Subcutaneous abdominal adipose tissue (tissue), 5 donors: ENCODE data around the gene RHO.

ENCODE experiments used
- H3K27ac ChIP-seq: one replicate; pipeline ENCODE4 v1.7.0; 2013; ENCODE audit warnings: low read depth, mild to moderate bottlenecking, inconsistent platforms, low read length, moderate library complexity
- H3K27me3 ChIP-seq, 5 donors: one replicate each; pipeline ENCODE4 v1.7.0; 2013; ENCODE audit warnings: low read length in 5 of 5, inconsistent platforms in 1 of 5; ENCODE audit not compliant: control insufficient read depth in 5 of 5, insufficient read depth in 4 of 5
- H3K36me3 ChIP-seq, 5 donors: one replicate each; pipeline ENCODE4 v1.7.0; 2013; ENCODE audit warnings: low read length in 5 of 5; ENCODE audit not compliant: control insufficient read depth in 5 of 5, insufficient read depth in 5 of 5
- H3K4me1 ChIP-seq, 5 donors: one replicate each; pipeline ENCODE4 v1.7.0; 2013; ENCODE audit warnings: low read length in 5 of 5, mild to moderate bottlenecking in 3 of 5, moderate library complexity in 1 of 5; ENCODE audit not compliant: control insufficient read depth in 5 of 5, insufficient read depth in 5 of 5
- H3K4me3 ChIP-seq, 5 donors: one replicate each; pipeline ENCODE4 v1.7.0; 2013; ENCODE audit warnings: low read length in 5 of 5, low read depth in 1 of 5
- H3K9ac ChIP-seq, 5 donors: one replicate each; pipeline ENCODE4 v1.7.0; 2013; ENCODE audit warnings: low read length in 5 of 5, mild to moderate bottlenecking in 4 of 5, moderate library complexity in 3 of 5
- H3K9me3 ChIP-seq, 5 donors: one replicate each; pipeline ENCODE4 v1.7.0; 2013; ENCODE audit warnings: low read length in 5 of 5; ENCODE audit not compliant: control insufficient read depth in 5 of 5
- donor health status: healthy.
- donor health status: healthy.
- donor health status: healthy.
- donor health status: healthy.
- donor health status: healthy.

Gene RHO

GRCh38 chr3:129518038-129518561 is 10.3 kb upstream of the RHO start:
- H3K9me3 ChIP-seq: no peaks in the 10 kb centered on the region
- H3K9ac ChIP-seq: no peak overlapping the region
- no peaks in the 10 kb centered on the region for H3K27me3 ChIP-seq
- peaks cover 0 to 20% (median 9%) of the 10 kb centered on the region in 5 donors for H3K4me1 ChIP-seq
- no peak overlapping the region for H3K27ac ChIP-seq
- H3K4me3 ChIP-seq: no peak overlapping the region
- H3K36me3 ChIP-seq: peaks cover 0 to 65% (median 49%) of the 10 kb centered on the region in 5 donors

GRCh38 chr3:129518581-129518980 is 9.9 kb upstream of the RHO start:
- Histone ChIP-seq H3K9ac (no peak overlapping the region), H3K4me3 (no peak overlapping the region), H3K9me3 (no peaks in the 10 kb centered on the region), H3K27ac (no peak overlapping the region), H3K4me1 (peaks cover 0 to 20% (median 11%) of the 10 kb centered on the region in 5 donors), H3K36me3 (peaks cover 0 to 61% (median 45%) of the 10 kb centered on the region in 5 donors), H3K27me3 (no peaks in the 10 kb centered on the region)

GRCh38 chr3:129519449-129519848 is 9.0 kb upstream of the RHO start:
- peaks cover 0 to 16% (median 9%) of the 10 kb centered on the region in 5 donors for H3K4me1 ChIP-seq
- peaks cover 0 to 52% (median 36%) of the 10 kb centered on the region in 5 donors for H3K36me3 ChIP-seq
- no peak overlapping the region for H3K4me3 ChIP-seq
- H3K27ac ChIP-seq: no peak overlapping the region
- no peaks in the 10 kb centered on the region for H3K27me3 ChIP-seq
- H3K9me3 ChIP-seq: no peaks in the 10 kb centered on the region
- no peak overlapping the region for H3K9ac ChIP-seq

DNA sequence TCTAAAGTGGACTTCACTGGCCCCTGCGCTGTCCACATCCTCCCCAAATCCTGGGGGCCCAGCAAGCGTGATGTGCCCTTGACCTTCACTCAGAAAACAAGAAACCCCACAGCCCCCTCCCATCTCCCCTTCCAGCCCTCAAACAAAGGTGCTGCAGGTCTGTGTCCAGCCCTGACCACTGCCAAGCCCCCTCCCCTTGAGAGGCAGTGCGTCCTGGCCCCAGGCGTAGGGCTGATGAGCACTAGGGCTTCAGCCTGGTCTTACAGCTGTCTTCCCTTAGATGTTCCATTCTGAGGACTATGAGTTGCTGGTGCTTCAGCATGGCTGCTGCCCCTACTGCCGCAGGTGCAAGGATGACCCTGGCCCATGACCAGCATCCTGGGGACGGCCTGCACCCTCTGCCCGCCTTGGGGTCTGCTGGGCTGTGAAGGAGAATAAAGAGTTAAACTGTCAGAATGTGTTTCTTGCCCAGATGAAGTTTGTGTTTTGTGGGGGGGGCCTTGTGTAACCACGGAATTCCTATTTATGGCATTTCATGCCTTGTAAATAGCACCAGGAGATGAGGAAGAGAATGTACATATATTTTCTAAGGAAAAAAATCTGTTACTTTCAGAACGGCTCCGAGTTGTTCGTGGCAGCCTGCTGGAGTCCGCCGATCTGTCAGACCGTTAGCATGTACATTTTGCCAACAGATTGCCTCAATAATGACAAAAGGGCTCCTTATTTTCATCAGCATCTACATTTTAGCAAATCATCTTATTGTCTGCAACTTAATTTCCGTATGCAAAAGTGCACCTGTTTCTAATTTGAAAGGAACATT is 8.3 kb upstream of the RHO start:
- Histone ChIP-seq H3K27me3 (no peaks in the 10 kb centered on the region), H3K27ac (no peak overlapping the region), H3K9ac (no peak overlapping the region), H3K4me3 (no peak overlapping the region), H3K4me1 (peaks cover 0 to 9% (median 2%) of the 10 kb centered on the region in 5 donors), H3K36me3 (peaks cover 0 to 45% (median 35%) of the 10 kb centered on the region in 5 donors), H3K9me3 (no peaks in the 10 kb centered on the region)

DNA sequence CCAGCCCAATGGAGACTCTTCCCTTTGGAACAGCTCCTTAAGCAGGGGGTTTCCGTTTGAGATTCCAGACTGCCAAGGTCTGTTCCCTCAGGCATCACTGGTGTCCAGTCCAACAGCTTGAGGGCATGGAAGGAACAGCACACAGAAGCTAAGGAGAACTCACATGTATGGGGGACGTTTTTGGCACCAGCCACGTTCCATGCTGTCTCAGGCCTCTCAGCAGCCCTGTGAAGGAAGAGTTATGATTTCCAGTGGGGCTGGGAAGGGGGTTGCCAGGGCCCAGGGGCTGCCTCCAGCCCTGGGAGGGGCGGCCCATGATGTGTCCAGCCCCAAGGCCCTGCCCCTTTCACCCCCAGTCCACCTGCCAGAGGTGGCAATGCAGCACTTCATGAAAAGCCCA is 7.5 kb upstream of the RHO start:
- Histone ChIP-seq H3K4me3 (no peak overlapping the region), H3K27me3 (no peaks in the 10 kb centered on the region), H3K9me3 (no peaks in the 10 kb centered on the region), H3K9ac (no peak overlapping the region), H3K4me1 (peaks cover 0 to 8% (median 2%) of the 10 kb centered on the region in 5 donors), H3K27ac (no peak overlapping the region), H3K36me3 (peaks cover 0 to 40% (median 32%) of the 10 kb centered on the region in 5 donors)

GRCh38 chr3:129521611-129522010 is 6.8 kb upstream of the RHO start:
- Histone ChIP-seq H3K4me3 (no peak overlapping the region), H3K9me3 (no peaks in the 10 kb centered on the region), H3K27me3 (no peaks in the 10 kb centered on the region), H3K27ac (no peak overlapping the region), H3K9ac (no peak overlapping the region), H3K4me1 (peaks cover 0 to 8% (median 4%) of the 10 kb centered on the region in 5 donors), H3K36me3 (peaks cover 0 to 33% (median 26%) of the 10 kb centered on the region in 5 donors)

- Histone ChIP-seq H3K4me3 (no peak overlapping the region), H3K27me3 (no peaks in the 10 kb centered on the region), H3K27ac (no peak overlapping the region), H3K4me1 (peaks cover 0 to 9% (median 4%) of the 10 kb centered on the region in 5 donors), H3K36me3 (peaks cover 0 to 20% (median 12%) of the 10 kb centered on the region in 5 donors), H3K9ac (no peak overlapping the region), H3K9me3 (no peaks in the 10 kb centered on the region)
Measured at GRCh38 chr3:129522953-129523352, 5.5 kb upstream of the RHO start.

- H3K4me3 ChIP-seq: no peak overlapping the region
- no peak overlapping the region for H3K9ac ChIP-seq
Measured at GRCh38 chr3:129524081-129524480, 4.4 kb upstream of the RHO start.

GRCh38 chr3:129525341-129525968 is 3.0 kb upstream of the RHO start:
- Histone ChIP-seq H3K9me3 (no peaks in the 10 kb centered on the region), H3K27me3 (no peaks in the 10 kb centered on the region), H3K27ac (no peak overlapping the region), H3K36me3 (no peaks in the 10 kb centered on the region), H3K4me1 (peaks cover 5 to 23% (median 12%) of the 10 kb centered on the region in 5 donors), H3K4me3 (no peak overlapping the region), H3K9ac (no peak overlapping the region)

More at GRCh38 chr3:129524081-129524480, 4.4 kb upstream of the RHO start:
- Histone ChIP-seq H3K27me3 (no peaks in the 10 kb centered on the region), H3K36me3 (peaks cover 0 to 10% (median 8%) of the 10 kb centered on the region in 5 donors), H3K4me1 (peaks cover 0 to 9% (median 0%) of the 10 kb centered on the region in 5 donors), H3K9me3 (no peaks in the 10 kb centered on the region), H3K27ac (no peak overlapping the region)
